CD4-positive, alpha-beta T cell treated with Interleukin-10 for 1 hour (primary cell): Measurements from ENCODE around the gene GALNT18.

Experiments used
- DNase-seq: peaks from one replicate; pipeline ENCODE4 v3.0.0-alpha.2; 2020

Gene GALNT18

DNA sequence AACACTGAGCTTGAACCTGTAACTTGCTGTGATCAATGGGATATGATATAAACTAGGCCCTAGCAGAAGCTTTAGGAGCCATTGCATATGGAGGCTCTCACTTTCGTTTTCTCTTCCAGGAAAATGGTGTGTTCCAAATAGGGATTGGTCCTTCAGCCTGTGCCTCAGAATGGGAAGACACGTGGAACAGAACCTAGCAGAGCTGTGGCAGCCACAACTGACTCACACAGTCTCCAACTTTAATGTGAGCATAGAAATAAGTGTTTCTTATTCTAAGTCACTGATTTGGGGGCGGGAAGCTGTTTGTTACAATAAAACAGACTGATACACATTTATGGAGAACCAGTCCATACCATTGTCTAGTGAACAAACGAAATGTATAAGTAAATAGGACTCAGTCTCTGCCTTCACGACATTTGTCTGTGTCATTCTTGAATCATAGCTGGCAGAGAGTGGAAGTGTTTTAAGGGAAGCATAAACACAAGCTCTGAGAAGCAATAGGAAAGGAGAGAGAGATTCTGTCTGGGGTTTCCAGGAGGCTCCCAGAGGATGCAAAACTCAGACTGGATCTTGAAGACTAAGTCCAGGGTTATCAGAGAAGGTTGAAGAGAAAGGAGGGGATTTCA lies 97.3 kb downstream of the GALNT18 start:
- no peak for DNase-seq

DNA sequence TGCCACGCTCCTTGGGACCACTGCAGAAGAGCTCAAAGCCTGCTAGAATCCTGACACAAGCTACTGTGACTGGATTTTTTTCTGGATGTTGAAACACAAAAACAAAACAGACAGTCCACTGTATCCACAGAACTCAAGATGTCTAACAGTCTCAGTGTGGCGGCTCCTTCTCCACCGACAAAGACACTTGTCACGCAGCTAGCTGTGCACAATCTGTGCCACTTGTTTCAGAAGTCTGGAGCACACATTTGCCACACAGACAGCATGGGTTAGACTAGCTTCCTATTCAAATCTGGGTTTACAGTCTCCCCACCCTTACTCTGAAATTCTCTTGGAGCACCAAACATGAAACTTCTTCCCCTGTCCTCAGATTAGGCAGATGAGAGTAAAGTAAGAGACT lies 99.2 kb downstream of the GALNT18 start:
- no peak for DNase-seq

DNA sequence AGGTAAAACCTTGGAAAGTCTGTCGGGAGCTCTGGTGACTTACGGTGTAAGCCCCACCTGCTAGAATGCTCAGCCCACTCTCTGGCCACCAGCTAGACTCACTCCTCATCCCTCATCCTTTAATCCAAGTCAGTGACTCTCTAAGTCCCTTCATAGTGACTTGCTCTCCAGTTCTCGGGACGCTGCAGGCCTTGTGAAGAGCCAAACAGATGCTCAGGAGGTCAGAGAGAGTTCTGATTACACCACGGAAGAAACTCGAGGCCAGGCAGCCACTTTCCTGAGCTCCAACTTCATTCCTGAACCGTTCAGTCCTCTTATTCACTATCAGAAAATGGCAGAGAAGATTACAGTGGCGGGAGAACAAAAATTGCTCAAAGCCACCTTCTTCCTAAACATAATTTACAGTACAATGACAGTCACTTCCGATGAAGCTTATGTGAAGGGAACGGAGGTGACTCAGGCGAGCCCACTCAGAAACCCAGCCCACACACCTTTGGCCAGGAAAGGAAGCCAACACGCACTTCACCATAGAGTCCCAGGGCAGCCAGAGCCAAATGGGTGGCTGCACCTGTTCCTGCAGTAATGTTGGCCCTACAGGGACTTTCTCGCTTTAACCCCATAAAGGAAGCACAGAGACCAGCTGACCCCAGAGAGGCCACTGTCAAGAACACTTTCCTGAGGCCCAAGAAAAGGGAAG lies 100.4 kb downstream of the GALNT18 start:
- DNase-seq: no peak

DNA sequence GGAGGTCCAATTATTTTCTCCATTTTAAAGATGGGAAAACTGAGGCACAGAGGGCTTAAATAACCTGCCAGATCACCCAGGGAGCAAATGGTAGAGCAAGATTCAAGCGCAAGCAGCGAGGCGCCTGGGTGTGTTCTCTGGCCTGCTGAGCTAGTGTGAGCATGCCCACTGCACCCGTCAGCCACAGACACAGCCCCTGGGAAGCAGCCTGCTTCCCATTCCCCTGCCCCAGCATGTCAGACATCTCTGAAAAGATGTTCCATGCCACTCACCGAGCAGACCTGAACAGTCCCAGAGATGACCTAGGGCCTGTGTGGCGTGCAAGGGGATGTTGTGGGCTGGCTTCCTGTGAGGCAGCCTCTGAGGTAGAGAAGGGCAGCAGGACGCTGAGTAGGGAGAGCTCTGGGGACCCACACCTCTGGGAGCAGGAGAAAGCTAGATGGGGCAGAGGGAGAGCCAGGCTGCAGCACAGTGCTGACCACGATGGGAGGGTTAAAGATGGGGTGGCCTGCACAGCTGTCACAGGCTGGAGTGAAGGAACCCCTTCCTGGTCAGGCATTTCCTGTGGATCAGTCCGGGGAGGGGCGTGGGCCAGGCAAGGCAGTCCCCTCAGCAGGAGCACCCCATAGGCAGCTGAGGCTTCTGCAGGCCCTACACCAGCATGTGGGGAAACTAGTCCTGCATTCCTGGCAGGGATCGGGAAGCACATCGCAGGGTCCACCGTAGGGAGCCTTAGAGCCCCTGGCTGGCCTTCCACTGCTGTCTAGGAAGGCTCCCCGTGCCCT lies 101.4 kb downstream of the GALNT18 start:
- DNase-seq: no peak

DNA sequence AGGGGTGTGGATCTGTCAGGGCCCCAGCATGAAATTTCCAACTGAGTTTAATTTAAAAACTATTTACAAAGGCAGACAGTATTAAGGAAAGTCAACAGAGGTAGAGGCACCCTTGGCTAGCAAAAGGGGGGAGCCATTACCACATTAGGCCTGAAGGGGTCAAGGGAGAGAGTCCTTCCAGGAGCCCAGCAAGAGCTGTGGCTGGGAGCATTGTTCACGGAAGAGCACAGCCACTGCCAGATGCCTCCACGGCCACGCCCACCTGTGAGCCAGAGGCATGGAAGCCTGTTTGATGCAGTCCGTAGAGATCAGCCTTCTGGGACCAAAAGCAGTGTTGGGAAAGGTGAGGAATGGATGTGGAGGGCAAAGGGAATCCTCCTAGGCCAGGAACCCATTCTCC lies 102.6 kb downstream of the GALNT18 start:
- DNase-seq: no peak

DNA sequence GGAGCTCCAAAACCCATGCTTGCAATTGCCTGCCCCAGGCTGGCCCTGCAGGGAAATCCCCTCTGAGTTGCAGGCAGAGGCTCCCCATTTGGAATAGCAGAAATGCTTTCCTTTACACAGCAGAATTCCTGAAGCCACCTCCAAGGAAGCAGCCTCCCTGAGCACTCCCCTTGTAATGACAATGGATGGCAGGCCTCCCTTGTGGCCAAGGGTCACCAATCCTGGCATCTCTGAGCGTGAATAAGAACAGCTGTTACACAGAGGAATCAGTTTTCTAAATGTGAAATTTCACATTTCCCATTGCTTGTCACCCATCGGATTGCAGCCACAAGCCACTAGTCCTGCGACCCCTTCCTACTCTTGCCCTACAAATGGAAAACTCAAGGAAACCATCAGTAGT lies 107.6 kb downstream of the GALNT18 start:
- no peak for DNase-seq

DNA sequence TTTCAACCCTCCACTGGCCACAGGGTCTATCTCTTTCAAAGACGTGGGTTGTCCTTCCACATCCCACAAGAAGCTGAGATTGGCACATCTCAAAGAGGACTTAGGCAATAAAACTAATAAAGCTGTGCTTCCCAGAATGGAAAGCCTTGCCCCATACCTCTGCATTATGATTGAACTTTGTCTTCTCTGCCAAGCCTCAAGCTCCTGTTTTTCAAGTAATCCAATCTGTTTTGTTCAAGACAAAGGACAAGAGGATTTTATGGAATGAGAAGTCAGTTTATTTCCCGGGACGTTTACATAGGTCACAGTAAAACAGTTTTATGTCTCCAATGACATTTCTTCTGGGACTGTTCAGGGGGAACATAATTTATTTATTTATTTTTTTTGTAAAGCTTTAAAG lies 108.4 kb downstream of the GALNT18 start:
- no peak for DNase-seq

DNA sequence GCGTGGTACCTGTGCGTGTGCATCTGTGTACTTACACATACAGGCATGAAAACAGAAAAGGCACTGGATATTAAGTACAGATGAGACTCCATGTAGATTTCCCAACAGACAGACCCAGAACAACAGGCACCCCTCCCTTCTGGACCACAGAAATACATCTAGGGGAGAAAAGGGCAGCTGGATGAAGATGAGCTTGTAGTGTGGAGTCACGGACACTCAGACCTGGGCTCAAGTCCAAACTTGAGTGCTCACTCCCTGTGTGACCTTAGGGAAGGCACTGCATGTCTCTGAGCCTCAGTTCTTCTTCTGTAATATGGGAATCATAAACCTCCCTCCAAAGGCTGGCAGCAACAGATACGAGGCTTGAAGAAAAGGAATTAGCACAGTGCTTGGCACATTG lies 108.9 kb downstream of the GALNT18 start:
- DNase-seq: no peak

DNA sequence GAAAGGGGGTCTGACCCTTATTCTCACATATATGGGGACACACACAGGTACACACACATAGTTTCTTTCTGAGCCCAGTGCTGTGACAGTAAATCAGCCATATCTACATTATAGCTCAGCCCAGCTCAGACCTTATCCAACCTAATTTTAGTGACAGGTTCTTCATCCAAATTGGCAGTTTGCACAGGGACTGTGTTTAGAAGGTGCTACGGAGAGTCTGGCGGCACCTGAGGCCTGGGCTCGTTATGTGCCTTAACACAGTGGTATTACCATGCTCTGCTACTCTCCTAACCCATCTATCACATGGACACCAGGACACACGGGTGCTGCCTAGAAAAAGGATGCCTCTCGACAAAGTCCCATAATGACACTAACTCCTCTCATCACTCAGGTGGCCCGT lies 109.3 kb downstream of the GALNT18 start:
- DNase-seq: no peak

DNA sequence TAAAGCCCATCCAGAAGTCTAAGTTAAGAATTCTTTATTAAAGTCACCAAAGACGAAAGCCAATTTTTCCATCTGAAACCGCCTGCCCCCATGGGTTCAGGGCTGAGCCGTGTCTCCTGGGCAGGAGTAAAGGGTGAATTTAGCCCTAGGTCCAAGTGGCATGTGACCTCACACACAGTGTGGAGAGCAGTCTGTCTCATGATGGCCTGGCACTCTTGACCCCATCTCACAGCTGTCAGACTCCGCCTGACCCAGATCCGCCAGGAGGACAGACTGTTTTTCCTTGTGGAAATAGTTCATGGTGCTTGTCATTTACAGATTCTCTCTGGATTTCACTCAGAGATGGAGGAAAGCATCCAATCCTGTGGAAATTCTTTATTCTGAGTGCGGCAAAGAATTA lies 109.7 kb downstream of the GALNT18 start:
- no peak for DNase-seq

DNA sequence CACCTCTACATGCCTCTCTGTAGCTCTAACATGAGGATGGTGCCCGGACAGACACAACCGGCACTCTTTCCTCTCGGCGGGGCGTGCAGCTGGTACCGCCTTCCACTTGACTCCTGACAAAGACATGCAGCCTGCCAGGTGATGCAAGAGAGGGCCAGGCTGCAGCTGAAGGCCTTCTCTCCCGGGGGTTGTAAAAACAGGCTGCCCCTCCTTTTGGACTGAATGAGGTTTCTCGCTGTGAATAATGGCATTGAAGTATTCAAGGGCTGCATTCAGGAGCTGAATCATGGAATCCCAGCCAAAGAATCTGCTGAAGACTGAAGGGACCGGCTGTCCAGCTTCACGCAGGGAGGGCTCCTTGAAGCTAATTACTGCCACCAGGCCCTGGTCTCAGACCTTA lies 110.9 kb downstream of the GALNT18 start:
- DNase-seq: no peak

DNA sequence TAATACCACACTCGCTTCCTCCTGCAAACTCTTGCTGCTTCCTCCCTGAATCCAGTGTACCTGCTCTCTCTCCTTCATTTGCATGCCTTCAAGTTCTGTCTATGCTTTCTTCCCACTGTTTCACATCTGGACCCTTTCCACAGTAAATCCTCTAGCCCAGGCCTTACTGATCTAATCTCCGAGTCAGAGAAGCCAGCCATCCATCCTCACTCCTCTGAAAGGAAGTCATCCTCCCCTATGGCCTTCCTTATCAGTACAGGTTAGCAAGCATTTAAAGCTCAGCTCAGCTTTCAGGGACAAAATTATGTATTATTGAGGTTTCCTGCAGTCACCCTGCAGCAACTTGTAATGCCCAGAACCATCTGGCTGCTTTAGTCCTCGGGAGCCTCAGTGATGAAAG lies 116.1 kb downstream of the GALNT18 start:
- DNase-seq: no peak

DNA sequence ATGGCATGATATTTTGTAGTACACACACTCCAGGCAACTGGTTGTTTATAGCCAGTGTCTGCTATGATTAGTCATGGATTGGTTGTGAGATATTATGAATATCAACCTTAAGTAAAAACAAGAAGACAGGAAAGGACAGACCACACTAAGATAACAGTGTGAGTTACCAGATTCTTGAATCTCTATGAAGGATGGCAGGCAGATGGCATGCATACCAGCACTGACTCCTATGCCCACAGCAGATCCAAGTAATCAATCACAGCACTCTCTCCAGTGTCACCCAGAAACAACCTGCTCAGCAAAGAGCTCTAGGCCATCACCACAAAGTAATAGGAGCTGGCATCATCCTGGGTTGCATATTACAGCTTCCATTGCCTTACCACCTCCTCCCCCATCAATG lies 116.6 kb downstream of the GALNT18 start:
- DNase-seq: no peak

DNA sequence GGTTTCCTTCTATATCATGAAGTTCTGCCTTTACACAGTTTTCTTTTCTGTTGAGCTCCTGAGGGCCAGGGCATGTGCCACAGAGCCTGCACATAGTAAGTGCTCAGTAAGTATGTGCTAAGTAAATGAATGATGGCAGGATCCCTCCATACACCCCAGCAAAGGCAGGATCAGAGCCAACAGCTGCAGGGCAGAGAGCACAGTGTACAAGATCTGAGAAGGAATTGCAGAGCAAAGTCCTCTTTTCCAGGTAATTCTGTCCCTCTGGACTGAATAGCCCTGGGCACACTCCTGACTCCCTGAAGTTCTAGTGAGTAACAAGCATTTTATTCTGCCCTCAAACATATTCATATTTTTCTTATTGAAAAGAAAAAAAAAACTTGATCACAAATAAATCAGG lies 117.7 kb downstream of the GALNT18 start:
- DNase-seq: no peak

DNA sequence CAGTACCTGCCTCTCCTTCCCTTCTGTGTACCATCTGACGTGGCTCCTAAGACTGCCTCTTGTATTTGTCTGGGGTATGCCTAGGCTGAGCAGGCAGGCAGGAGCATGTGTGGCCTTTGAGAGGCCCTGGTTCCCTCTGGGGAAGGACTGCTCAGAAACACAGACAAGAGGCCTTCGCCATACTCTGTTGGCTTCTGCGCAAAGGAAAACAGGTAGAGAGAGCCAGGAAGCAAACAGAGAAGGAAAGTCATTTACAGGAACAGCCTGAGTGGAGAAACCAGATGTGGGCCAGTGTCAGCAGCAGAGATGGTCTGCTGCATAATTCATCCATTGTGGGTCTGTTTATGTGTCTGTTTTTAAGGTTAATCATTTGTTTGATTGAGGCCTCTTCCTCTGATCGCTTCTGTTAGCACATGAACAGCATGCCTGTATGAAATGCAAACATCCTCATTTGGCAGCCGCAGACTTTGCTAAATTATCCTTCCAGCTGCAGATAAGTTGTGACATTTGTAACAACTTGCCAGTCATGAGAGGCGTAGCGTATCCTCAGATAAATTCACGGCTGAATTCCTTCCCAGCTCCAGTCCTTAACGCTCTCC lies 119.4 kb downstream of the GALNT18 start:
- no peak for DNase-seq

DNA sequence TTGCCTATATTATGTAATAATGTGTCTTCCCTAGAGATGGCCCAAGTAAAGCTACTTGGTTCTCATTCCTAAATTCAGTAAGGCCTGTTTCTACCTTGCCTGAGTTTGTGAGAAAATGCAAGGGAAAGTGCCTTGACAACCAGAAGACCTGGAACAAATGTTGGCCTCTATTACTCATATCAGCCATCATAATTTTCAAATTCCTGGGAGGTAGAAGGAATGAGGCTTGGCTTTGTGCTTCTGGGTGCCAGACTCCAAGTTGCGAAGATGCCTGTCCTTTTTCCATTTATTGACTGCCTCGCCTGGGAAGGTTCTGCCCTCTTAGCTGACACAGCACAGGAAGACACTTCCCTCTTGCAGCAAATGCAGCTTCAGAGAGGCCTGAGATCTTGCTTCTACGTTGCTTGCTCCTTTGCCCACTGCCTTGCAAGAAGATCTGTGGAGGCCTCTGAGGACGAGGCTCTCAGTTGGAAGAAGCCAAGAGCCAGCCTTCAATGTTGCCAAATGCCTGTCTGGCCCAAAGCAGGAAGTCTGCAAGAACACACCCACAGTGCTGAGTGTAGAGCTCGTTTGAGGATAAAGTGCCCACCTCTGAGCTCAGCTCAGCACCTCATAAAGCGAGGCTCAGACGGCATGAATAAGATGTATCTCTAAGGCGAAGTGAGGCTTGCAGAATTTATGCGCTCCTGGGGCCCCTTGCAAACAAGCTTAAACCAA lies 120.1 kb downstream of the GALNT18 start:
- DNase-seq: no peak

DNA sequence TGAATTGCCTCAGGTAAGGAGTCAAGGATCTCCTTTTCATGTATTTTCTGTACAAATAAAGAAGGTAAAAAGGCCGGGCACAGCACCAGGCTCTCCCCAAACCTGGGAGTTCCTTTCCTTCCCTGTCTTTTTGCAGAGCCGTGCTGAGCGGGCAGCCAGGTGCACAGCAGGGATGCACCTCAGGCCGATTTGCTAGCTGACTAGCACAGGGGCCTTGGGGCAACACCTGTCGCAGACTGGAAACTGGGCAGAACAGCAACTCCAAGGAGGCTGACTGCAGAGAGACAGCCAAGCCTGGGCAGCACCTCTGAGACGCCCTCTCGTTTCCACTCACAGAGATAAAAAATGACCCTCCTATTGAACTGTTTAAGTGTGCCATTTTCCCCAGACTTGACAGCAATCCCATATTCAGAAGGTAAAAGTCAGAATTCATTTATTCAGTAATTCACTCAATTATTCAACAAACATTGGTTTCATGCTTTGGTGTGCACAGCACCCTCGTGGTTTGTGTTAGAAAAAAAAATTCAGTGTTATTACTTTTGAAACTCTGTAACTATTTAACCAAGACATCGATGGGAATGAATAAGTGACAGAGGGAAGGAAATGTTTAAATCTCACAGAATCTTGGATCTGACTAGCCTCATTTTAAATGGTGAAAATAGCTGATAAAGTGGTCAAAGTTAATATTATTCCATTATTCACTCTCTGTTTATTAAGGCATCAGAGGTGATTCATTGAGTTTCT lies 120.9 kb downstream of the GALNT18 start:
- DNase-seq: no peak

DNA sequence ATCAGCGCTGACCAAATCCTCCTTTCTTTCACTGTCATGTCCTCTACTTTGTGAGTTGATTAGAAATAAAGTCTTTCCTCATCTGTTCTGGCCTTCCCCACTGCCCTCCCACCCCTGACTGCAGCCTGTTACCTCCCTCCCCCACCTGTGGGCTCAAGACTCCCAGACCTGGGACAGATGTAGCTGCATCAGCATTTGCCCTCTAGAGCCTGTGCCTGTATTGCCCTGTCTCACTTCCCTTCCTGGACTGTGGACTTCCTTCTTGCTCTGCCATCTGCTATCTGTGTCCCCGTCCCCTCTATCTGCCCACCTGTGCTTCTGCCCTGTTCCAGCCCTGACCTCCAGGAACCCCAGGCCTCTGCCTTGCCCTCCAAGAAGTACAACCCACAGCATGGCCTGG lies 122.5 kb downstream of the GALNT18 start:
- no peak for DNase-seq

DNA sequence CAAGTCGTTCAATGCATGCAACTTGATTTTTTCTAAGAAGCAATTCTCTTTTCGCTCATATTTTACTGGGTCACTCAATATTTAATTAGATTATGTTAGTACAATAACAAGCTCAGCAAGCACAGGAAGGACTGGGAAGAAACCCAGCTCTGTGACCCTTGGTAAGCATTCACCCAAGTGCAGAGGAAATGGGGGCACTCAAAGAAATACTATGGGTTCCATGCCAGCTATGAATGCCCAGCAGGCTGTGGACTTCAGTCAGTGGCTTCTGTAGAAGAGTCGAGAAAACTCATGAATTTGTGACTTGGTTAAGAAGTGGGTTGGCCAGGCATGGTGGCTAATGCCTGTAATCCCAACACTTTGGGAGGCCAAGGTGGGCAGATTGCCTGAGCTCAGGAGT lies 123.6 kb downstream of the GALNT18 start:
- no peak for DNase-seq

DNA sequence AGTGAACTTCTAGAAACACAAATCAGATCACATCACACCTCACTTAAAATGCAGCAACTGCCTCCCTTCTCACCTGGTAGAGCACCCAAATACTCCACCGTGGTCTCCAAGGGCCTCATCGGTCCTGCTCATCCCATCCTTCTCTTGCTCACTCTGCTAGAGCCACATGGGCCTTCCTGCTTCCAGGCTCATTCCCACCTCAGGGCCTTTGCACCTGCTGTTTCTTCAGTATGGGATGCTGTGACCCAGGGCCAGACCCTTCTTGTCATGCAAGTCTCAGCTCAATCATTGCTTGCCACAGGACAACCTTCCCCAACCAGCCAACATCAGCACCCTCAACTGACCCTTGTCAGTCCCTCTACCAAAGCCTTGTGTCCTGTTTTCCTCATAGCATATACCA lies 124.9 kb downstream of the GALNT18 start:
- DNase-seq: no peak

DNA sequence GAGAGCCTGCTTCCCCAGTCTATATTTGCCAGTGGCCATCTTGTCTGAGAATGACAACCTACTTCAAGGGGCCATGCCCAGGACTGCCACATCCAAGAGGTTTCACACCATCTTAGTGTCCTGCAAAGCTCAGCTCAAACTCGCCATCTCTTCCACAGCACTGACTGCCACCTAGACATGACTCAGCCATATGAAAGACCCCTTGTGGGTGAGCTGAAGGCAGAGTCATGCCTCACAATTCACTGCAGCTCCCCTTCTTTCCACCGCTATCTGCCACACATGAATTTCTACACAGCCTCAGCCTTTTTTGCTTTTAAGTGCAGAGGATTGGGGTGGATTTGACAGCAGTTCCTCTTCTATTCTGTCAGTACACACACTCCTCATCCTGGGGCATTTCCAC lies 127.5 kb downstream of the GALNT18 start:
- DNase-seq: no peak

DNA sequence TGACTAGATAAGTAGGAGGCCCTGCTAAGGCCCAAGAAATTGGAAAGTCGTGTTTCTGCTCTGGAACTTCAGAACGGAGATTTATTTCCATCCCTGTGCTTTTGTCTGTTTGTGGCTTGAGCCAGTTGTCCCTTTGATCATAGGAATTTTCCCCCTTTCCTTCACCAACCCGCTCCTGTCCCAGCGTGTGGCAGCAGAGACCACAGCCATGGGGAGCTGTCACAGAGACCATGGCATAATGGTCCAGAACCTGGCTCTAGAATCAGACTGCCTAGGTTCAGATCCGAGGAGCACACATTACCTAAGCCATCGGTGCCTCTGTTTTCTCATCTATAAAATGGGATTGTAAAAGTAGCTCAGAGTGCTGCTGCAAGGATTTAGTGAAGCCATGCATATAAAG lies 128.1 kb downstream of the GALNT18 start:
- DNase-seq: no peak

DNA sequence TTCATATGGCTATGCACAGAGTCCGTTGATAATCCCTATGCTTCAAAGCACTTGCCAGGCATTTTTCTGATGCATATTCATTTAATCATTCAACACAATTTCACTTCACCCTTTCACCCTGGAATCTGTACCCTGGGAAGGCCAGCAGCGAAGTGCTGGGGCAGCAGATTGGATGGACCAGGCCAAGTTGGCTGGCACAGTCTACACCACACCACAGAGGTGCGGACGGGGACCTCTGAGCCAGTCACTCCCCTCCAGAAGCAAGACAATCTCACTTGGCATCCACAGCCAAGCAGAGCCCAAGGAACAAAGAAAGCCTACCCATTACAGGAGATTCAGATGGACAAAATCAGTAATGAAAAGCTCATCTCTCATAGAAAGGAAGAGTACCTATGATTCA lies 130.2 kb downstream of the GALNT18 start:
- no peak for DNase-seq
